ENCODE results near the gene KIT. TPM values are rescaled to one million over a fixed set of nuclear protein-coding genes. Genes with fewer than 3 reads are reported as not detected.

Gene KIT
- polyA plus RNA-seq, 12 donors = 6.5 to 21.0 (median 9.3) TPM; not detected in 1

DNA sequence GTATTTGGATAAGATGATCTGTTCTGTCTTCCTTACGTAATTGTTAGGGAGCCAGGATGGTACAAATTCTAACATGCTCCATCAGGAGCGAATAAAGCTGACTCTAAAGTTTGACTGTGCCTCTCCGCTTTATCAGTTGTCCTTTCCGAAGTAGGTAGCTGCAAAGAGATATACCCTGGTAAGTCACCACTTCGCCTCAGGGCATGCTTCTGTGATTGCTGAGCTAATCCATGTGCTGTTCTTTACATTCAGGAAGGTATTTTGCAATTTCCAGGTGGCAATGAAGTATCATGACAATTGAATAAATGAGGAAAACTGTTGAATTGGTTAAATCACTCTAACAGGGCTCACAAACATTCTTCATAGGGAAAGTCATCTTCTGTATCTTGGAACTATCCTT, 38.9 kb downstream of the KIT start:
- no peak for DNase-seq

DNA sequence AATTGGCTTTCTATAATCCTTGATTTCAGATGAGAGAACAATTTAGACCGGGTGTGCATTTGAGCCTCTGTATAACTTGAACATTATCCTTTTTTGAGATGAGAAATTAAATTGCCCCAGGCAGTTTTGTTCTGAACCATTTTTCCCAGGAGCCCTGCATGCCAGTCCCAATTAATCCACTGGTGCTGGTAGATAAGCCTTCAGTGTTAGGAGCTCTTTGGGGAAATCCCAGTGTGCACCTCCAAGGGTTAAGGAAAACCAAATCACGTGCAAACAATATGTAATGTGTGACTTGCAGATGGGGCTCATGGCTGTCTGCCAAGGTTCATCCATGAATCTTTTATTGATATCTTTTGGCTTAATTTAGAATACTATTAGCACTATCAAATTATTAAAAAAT, 43.2 kb downstream of the KIT start:
- no peak for DNase-seq

DNA sequence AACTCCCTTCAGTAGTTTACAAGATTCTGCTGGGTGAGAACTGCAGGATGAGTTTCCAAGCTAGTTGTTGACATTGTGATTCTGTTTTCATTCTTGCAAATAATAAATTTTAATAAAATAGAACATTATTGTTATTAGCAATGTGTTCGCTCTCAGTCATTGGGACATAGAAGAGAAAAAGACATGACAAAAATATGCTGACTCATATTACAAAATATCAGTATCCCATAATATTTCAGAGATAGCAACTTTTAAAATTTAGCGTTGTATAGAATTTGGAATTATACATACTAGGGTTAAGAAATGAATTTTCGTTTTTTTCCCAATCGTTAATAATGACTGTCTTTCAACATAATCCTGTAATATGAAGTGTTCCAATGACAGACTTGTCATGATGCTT, 45.4 kb downstream of the KIT start:
- no peak for DNase-seq

DNA sequence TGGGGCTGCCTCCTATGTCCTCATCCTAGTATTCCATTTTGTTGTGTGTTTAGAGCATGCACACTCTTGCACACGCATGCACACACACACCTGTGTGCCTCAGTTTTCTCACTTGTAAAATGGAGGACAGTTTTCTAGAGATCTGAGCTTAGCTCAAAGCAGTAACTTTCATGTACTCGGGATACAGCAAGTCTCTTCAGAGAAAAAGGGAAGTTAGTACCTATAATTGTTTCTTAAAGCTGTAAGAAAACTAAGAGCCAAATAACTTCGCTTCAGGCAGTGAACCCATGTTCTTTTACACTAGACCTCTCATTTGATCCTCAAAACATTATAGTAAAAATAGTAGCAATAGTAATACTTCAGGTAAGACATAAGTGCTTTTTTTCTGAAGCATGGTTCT, 49.6 kb downstream of the KIT start:
- no peak for DNase-seq

DNA sequence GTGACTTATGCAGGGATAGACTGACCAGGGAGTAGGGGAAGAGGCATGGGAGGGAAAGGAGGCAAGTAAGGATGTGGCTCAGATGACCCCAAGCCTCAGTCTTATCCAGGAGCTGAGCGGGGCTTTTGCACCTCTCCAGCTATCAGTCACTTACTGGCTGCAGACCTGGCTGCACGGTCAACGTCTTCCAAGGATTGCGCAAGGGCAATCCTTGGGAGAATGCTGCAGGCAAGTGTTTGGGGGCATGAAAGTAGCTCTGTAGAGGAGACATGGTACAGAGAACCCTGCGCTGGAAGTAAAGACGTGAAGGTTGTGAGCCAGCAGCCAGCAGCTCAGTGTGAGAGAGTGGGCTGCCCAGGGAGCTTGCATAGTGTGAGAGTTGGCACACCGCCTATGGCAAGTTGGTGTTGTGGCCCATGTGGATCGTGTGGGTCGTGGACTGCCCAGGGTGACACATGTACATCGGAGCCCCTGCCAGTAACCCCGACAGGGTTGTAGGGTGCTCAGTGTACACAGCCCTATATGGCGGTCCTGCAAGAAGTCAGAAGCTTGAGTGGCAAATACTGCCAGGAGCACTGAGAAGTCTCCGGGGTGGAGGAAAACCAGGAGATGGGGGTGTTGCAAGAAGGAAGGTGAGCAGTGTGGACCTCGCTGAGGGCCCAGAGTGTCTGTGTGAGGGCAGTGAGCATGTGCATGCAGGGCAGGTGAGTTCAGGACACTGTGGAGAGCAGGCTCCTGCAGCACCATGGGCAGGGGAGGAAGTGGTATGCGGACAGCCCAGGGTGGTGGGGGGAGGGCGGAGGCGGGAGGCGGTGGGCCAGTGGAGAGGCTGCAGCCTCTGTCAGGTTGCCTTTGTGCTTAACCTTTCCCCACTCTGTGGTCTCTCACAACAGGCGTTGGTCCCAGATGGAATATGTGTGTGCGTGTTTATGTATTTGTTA, 50.9 kb downstream of the KIT start:
- DNase-seq = no peak

DNA sequence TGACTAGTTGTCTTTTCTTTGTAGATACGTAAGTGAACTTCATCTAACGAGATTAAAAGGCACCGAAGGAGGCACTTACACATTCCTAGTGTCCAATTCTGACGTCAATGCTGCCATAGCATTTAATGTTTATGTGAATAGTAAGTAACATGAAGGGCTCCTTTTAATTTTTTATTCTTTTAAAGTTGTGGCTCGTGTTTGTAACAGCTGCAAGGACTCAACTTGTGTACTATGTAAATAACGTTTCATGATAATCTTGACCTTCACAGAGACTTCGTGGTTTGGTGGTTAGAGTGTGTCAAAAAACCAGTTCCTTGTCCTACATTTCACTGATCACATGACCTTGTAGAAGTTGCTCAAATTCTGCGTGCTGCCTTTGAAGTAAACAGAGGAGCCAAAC, 51.6 kb downstream of the KIT start:
- no peak for DNase-seq

DNA sequence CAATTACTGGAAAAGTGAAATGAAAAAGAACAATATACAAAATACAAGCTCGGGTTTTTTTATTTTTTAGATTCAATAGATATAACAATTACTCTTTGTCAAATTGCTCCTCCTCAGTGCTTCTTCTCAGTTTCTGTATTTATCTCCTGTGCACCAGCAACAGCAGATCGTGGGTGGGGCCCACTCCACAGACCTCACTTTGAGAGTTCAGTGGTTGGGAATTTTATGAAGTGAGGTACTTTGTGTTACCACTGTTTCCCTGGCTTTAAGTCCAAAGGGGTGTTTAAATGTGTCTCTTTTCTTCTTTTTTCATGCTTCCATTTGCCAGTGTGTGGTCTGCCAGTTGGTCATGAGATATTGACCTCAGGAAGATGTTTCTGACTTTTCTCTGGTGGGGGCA, 54.4 kb downstream of the KIT start:
- DNase-seq = no peak

DNA sequence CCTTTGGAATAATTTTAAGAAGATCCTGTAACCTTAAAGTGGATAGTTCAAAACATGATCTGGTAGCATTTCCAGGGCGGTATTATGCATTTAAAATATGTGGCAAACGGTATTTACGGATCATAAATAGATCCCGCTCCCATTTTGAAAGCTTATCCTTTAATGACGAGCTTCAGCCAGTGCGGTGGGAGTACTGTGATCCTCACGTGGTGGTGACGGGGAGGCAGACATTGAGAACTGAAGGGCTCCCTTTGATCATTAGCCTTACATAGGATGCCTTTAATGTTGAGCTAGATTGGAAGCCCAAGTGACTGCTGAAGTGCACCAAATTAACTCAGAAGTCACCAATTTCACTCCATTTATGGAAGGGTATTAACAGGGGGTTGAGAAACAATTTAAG, 56.9 kb downstream of the KIT start:
- DNase-seq = no peak

DNA sequence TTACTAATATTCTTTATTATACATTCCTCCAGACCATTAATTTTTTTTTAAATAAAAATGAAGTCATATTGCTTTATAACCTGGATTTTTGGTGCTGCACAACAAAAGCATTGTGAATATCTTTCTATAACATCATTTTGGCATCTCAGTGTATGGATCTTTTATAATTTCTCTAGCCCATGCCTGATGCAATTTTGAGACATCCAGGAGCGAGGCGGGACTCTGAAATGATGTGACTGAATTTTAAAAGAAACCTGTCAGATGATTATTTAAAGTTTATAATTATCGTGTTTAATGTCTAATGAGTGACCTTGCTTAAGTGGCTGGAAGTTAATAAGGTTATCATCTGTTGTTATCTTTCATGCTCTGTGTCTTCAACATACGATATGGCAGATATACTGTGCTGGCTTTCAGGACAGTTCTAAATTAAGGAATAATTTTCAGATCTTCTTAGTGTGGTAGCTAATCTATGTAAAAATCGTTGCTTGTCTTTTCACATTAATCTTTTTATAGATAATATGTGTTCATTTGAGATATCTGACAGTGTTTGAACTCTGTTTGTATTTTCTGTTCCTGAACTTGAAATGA, 58.8 kb downstream of the KIT start:
- no peak for DNase-seq

DNA sequence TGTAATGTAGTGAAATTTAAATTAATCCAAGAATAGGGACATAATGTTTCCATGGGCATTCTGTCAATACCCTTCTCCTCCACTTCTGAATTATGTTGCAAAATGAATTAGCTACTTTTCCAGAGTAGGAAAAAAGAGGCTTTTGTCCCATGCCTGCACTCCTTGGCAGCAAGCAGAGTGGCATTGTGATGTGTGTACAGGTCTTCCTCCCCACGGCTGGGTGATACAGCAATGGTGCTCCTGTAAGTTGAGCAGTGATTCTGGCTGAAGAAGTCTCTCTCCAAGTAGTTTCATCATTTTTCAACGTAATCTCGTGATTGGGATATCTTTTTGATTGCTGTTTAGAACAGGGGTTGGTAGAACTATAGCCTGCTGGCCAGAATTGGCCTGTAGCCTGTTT, 59.9 kb downstream of the KIT start:
- no peak for DNase-seq

DNA sequence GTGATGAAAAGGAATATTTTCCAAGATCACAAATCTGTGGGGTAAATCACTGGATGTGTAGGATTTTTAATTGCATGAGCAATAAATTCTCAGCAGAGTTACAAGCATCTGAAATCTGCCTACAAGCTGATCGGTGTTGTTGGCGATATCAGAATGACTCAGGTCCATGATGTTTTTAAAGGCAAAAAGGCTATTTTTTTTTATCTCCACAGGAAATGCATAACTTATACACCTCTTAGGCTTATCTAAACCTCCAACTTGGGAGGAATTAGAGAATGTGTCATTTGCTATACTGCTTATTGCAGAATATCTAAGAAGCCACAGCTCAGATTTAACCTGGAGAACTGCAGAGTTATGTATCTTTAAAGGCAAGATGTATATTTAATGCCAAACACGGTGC, 61.6 kb downstream of the KIT start:
- DNase-seq = no peak

DNA sequence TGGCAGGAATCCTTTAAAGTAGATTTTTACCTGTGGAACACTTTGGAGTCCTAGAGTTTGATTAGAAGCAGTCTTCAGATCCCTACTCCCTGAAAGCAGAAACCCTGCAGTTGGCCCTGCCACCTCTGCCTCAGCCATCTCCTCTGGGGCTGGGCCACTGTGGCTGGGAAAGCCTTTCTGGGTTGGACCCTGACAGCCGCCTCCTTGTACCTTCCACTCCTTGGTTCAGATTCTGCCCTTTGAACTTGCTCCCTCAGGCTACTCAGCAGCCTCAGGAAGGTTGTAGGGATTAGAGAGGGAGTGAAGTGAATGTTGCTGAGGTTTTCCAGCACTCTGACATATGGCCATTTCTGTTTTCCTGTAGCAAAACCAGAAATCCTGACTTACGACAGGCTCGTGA, 65.5 kb downstream of the KIT start:
- no peak for DNase-seq

DNA sequence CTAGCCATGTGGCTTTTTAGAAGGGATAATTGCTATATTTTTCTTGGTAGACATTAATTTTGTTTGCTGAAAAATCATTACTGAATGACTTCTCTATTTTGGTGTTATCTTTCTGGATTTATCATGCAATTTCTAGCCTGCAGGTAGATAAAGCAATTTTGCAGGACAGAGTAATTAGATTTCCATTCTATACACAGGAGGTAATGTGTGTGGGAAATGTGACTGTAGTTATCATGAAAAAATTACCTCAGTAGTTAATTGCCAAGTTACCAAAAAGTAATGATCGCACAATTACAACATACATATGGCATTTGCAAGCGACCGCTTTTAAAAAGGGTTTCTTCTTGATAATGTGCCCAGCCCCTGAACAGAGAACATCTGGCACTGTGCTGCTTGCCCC, 66.1 kb downstream of the KIT start:
- no peak for DNase-seq

DNA sequence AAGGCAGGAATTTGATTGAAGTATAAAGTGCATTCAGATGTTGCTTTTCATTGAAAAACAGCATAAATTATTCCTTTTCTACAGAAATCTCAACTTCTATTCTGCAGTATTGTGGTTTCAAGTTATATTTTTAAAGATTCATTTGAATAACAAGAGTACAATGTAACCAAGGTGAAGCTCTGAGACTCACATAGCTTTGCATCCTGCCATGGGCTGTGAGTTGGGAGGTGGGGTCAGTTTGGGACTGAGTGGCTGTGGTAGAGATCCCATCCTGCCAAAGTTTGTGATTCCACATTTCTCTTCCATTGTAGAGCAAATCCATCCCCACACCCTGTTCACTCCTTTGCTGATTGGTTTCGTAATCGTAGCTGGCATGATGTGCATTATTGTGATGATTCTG, 69.2 kb downstream of the KIT start:
- no peak for DNase-seq

DNA sequence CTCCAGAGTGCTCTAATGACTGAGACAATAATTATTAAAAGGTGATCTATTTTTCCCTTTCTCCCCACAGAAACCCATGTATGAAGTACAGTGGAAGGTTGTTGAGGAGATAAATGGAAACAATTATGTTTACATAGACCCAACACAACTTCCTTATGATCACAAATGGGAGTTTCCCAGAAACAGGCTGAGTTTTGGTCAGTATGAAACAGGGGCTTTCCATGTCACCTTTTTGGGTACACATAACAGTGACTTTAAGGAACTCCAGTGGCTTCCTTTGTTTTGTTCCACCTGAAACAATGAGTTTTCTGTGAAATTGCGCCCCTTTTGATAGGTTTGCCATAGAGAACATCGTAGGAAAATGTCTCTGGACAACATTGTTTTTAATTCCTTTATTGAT, 69.6 kb downstream of the KIT start:
- no peak for DNase-seq

DNA sequence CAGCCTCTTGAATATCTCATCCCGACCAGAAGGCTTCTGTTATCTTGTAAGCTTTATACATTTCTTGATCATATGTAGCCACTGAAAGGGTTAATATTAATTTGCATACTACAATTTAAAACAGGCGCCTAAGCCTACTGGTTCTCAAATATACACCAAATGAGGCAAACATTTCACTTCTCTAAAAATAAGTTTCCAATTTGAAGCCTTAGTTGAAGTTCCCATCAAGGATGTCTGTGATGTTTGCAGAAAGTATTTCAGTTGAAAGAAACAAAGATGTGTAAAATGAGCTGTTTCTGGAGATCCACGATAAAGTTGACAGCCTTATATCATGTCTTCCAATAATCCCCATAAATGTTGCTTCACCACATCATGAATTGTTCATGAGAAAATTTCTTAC, 70.6 kb downstream of the KIT start:
- no peak for DNase-seq

DNA sequence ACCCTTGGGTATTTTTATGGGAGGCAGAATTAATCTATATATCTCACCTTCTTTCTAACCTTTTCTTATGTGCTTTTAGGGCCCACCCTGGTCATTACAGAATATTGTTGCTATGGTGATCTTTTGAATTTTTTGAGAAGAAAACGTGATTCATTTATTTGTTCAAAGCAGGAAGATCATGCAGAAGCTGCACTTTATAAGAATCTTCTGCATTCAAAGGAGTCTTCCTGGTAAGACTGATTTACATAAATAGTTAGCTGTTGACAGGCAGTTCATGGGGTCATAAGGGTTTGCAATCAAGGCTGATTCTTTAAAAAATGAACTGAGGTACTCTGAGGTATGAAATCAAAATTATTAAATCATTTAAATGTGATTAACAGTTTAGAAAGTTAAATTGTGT, 71.5 kb downstream of the KIT start:
- no peak for DNase-seq

DNA sequence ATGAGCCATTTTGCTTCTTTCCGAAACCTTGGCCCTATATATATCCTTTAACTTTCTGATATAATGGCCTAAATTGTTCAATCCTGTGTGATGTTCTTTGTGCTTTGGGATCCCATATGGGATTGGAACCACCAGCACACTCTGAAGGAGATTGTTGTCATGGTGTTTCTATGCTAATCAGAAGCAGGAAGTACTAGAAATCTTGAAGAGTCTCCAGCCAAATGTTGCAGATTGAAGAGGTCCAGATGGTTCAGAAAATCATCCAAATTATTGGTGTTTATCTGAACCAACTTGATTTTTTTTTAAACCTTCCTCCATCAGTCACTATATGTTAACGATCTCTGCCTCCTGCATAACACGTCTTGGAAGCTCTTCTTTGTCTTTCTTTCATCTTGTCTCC, 72.8 kb downstream of the KIT start:
- DNase-seq = no peak

DNA sequence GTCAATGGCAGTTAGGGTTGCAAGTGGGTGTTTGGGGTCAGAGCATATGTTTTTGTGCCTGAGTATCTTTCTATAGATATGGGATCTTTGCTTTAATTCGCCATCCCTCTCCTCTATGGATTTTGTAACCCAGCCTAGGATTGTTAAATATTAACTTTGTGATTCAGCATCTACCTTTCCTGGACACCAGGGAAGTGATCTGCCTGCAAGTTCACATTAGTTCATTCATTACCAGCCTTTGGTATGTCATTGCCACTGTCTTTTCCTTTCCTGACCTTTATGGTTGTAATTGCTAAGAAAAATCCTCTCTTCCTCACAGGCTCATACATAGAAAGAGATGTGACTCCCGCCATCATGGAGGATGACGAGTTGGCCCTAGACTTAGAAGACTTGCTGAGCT, 73.8 kb downstream of the KIT start:
- DNase-seq = no peak

DNA sequence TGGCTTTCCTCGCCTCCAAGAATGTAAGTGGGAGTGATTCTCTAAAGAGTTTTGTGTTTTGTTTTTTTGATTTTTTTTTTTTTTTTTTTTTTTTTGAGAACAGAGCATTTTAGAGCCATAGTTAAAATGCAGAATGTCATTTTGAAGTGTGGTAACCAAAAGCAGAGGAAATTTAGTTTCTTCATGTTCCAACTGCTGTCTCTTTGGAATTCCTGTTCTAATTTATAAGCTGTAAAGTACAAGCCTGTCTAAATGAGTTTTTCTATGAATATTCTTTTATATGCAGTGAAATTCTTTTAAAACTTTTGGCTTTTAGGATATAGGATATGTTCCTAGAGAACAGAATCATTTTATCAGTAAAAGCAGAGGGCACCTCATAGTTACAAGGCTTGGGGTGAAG, 74.2 kb downstream of the KIT start:
- DNase-seq = no peak

DNA sequence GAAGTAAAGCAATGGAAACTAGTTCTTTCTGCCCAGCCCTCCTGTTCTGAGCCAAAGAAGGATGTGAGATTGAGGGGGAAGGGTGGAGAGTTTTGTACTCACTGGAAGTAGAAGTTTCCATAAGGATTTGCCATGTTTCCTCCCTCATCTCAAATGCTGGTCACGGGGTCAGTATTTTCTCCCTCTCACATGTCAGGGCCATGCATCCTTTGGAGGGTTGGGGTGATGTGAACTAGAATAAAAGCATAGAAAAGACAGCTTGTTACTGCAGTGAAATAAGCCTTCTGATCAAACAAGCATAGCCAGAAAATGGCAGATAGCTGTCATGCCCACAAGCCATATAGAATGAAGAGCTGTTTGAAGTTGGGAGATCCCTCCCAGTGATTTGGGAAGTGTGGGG, 79.7 kb downstream of the KIT start:
- peak; percentile 15 for DNase-seq

DNA sequence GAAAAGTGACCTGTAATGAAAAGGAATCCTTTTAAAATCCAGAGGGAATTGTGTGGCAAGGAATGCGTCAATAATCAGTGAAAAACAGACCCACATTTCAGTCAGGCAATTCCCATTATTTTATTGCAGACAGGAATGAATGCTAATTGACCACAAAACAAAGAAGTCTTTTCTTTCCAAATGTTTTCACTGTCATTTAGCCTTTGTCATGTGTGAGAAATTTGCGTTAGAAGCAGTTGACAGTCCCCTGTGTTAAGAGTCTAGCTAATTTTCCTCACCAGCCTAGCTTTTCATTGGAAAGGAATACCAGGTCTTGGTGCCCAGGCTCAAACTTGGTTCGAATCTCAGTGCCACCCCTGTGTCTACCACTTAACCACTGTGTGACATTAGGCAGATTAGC, 83.4 kb downstream of the KIT start:
- no peak for DNase-seq

DNA sequence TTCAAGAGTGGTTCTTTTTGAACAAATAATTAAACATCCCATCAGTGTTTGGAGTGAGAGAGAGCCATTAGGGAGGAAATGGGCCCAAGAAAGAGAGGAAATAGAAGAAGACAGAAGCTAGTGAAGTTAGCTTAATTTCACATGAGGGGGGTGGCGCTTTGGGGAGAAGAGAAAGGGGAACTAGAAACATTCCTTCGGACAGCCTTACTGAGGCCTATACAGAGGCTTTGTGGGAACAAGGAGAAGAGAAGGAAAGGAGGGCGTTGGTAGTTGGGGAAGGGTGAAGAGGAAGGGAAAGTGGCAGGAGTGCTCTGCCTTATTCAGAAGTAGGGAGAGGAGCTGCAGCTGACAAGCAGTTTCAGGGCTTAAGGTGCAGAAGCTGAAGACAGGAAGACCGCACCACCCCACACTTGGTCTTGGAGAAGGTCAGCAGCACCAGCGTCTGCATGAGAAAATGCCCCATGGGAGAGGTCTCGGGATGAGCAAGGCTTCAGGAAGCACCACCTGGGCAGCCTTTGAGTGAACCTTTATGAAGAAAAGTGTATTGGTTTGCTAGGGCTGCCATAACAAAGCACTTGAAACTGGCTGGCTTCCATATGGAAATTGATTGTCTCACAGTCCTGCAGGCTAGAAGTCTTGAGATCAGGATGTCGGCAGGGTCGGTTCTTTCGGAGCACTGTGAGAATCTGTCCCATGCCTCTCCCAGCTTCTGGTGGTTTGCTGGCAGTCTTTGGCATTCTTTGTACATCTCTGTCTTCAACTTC, 85.1 kb downstream of the KIT start:
- DNase-seq = no peak

Data from muscle of arm (tissue), 12 donors.